Measurements from ENCODE around the gene AQP5.

DNA sequence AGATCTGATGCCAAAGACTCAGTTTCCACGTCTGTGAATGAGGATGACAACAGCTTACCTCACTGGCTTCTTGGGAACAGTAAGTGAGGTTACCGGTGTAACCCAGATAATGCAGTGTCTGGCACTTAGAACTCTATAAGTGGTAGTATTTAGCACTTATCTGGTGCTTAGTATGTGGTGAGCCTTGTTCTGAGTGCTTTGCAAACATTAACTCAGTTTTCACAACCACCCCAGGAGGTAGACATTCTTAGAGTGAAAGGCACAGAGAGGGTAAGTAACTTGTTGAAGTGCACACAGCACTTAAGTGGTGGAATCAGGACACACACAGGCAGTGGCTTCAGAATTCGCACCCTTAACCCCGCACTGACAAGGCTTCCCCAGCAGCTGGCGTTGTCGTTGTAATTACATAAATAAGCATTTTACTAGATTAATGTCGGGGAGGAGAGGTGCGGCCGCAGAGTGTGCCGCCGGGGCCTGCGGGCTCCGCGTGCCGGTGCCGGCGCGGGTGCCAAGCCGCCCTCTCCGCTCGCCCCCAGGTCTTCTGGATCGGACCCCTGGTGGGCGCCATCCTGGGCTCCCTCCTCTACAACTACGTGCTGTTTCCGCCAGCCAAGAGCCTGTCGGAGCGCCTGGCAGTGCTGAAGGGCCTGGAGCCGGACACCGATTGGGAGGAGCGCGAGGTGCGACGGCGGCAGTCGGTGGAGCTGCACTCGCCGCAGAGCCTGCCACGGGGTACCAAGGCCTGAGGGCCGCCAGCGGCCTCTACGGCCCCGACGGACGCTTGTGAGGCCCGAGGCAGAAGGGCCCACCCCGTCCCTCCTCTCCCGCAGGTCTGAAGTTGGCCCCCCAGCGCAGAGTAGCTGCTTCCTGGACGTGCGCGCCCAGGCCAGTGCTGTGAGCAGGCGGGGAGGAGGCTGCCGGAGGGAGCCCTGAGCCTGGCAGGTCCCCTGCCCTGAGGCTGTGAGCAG is 6.5 kb upstream of the AQP5 start:
- TF ChIP-seq, protein P1, sequence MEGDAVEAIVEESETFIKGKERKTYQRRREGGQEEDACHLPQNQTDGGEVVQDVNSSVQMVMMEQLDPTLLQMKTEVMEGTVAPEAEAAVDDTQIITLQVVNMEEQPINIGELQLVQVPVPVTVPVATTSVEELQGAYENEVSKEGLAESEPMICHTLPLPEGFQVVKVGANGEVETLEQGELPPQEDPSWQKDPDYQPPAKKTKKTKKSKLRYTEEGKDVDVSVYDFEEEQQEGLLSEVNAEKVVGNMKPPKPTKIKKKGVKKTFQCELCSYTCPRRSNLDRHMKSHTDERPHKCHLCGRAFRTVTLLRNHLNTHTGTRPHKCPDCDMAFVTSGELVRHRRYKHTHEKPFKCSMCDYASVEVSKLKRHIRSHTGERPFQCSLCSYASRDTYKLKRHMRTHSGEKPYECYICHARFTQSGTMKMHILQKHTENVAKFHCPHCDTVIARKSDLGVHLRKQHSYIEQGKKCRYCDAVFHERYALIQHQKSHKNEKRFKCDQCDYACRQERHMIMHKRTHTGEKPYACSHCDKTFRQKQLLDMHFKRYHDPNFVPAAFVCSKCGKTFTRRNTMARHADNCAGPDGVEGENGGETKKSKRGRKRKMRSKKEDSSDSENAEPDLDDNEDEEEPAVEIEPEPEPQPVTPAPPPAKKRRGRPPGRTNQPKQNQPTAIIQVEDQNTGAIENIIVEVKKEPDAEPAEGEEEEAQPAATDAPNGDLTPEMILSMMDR (IDR thresholded peaks at IDR 0.05) = no peak
- TF ChIP-seq EP300 (IDR thresholded peaks at IDR 0.05) = no peak
